Activated naive CD8-positive, alpha-beta T cell treated with anti-CD3 and anti-CD28 coated beads, Interleukin-2, amount 10 ng/mL, durations not matched to agents 7 days and 5 days (primary cell): Measurements from ENCODE around the gene R3HDM2. TPM values are rescaled to one million over a fixed set of nuclear protein-coding genes. Genes with fewer than 3 reads are reported as not detected.

Experiments
- ATAC-seq: fragments of 150-1000 bp; cut with Tn5 transposase; one replicate; pipeline ENCODE4 v1.10.0; 2021; ENCODE audit warnings: low read depth, moderate library complexity
- POLR2A ChIA-PET: fragments of 350-600 bp; sonication (Branson Sonifier 250); formaldehyde crosslinking; loops from one replicate; lab custom pipeline; 2021; ENCODE audit warnings: antibody characterized with exemption; lab: Charles Lee
- DNase-seq: peaks from one replicate; pipeline ENCODE4 v3.0.0; 2021
- H3K27ac Mint-ChIP-seq: one replicate; pipeline ENCODE4 v1.8.0; 2022; ENCODE audit warnings: mild to moderate bottlenecking, mixed read lengths
- H3K27me3 Mint-ChIP-seq: one replicate; pipeline ENCODE4 v1.8.0; 2022; ENCODE audit warnings: mild to moderate bottlenecking, moderate library complexity, mixed read lengths
- H3K36me3 Mint-ChIP-seq: one replicate; pipeline ENCODE4 v1.8.0; 2021; ENCODE audit warnings: mild to moderate bottlenecking, mixed read lengths
- H3K4me1 Mint-ChIP-seq: one replicate; pipeline ENCODE4 v1.8.0; 2021; ENCODE audit warnings: mixed read lengths
- H3K4me3 Mint-ChIP-seq: one replicate; pipeline ENCODE4 v1.8.0; 2022; ENCODE audit warnings: mild to moderate bottlenecking, moderate library complexity, mixed read lengths
- H3K9me3 Mint-ChIP-seq: one replicate; pipeline ENCODE4 v1.8.0; 2021; ENCODE audit warnings: mixed read lengths
- total RNA-seq, 2 experiments: library from RNA; stranded (reverse); gene quantifications; one replicate each; pipeline ENCODE4 v1.2.3, GENCODE V29; 2021

The R3HDM2 gene
- total RNA-seq, 2 experiments from 2014 or later = 91.5 to 97.1 TPM

DNA sequence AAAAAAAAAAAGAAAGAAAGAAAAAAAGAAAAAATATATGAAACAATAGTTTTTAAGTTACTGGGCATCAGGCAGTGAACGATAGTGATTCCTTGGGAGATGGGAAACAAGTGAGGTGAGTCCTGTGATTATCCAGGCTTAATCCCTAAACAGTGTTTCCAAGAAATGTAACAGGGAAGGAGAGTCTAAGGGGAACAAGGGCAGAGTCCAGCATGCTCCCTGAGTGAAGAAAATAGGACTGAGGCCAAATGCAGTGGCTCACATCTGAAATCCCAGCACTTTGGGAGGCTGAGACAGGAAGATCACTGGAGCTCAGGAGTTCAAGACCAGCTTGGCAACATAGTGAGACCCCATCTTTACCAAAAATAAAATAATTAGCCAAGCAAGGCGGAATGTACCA, 40.7 kb downstream of the R3HDM2 start:
- no peak overlapping the region for H3K4me3 Mint-ChIP-seq
- no peak overlapping the region for H3K27ac Mint-ChIP-seq
- H3K36me3 Mint-ChIP-seq = peaks cover 28% of the 10 kb centered on the region

DNA sequence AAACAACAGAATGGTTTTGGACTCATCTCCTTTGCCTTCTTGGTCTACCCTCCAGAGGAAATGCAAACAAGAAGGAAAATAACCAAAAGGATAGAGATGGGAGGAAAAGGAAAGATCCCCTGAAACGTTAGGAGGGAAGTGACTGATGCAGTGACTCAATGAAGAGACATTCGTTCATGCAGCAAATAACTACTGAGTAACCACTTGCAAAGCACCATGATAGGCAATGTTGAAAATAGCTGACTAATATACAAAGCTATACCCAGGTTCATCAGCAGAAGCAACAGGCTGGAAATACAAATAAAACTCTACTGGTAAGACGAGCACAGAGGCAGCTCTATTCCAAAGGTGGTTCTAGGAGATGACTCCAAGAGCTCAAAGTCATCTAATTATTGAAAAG, 41.8 kb downstream of the R3HDM2 start:
- DNase-seq (no peak), ATAC-seq (no peak)
- Mint-ChIP-seq H3K4me1 (no peaks in the 10 kb centered on the region), H3K27ac (no peak overlapping the region), H3K9me3 (no peaks in the 10 kb centered on the region), H3K27me3 (no peaks in the 10 kb centered on the region), H3K36me3 (peaks cover 23% of the 10 kb centered on the region), H3K4me3 (no peak overlapping the region)
- POLR2A ChIA-PET = no interaction called here

More for the DNA sequence above, 40.7 kb downstream of the R3HDM2 start:
- no peak for ATAC-seq
- POLR2A ChIA-PET = no interaction called here
- DNase-seq = no peak
- Mint-ChIP-seq H3K9me3 (no peaks in the 10 kb centered on the region), H3K27me3 (no peaks in the 10 kb centered on the region), H3K4me1 (no peaks in the 10 kb centered on the region)

DNA sequence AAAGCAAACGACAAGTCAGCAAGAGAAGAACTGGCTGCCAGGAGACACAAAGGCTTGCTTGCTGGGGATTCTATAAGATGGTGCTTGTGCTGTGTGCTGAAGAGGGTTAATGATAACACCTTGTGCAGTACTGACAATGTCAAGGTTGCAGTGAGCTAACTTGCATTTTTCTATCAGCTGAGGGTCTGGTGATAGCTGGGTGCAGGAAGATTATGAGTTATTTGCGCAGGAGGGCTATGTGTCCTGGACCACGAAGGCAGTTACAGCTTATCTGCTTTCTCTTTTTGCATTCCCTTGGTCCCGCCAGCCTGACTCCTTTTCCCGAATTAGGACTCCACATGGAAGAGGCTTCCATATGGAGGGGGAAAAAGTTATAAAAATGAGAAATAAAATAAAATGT, 42.4 kb downstream of the R3HDM2 start:
- no peak for ATAC-seq
- POLR2A ChIA-PET = no interaction called here
- H3K27ac Mint-ChIP-seq = no peak overlapping the region
- H3K9me3 Mint-ChIP-seq = no peaks in the 10 kb centered on the region
- H3K36me3 Mint-ChIP-seq = peaks cover 20% of the 10 kb centered on the region
- H3K4me1 Mint-ChIP-seq = no peaks in the 10 kb centered on the region
- DNase-seq = no peak
- H3K4me3 Mint-ChIP-seq = no peak overlapping the region
- H3K27me3 Mint-ChIP-seq = no peaks in the 10 kb centered on the region

DNA sequence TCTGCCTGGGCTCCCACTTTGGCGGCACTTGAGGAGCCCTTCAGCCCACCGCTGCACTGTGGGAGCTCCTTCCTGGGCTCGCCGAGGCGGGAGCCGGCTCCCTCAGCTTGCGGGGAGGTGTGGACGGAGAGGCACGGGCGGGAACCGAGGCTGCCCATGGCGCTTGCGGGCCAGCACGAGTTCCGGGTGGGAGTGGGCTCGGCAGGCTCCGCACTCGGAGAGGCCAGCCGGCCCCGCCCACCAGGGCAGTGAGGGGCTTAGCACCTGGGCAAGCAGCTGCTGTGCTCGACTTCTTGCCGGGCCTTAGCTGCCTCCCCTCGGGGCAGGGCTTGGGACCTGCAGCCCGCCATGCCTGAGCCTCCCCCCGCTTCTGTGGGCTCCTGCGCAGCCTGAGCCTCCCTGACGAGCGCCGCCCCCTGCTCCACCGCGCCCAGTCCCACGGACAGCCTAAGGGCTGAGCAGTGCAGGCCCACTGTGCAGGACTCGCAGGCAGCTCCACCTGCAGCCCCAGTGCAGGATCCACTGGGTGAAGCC, 44.6 kb downstream of the R3HDM2 start:
- no peaks in the 10 kb centered on the region for H3K4me1 Mint-ChIP-seq
- POLR2A ChIA-PET = no interaction called here

DNA sequence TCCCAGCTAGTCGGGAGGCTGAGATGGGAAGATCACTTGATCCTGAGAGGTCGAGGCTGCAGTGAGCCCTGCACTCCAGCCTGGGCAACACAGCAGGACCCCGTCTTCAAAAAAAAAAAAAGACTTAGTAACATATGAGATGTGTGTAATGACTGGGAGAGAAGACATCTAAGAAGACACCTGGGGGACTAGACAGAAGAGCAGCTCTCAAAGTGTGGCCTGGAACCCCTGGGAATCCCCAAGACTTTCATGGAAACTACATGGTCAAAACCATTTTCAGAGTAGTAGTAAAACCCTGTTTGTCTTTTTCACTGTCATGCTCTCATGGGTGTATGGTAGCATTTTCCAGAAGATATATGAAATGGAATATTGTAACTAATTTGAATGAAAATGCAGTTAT, 45.3 kb downstream of the R3HDM2 start:
- Mint-ChIP-seq H3K27ac (no peak overlapping the region), H3K4me1 (no peaks in the 10 kb centered on the region), H3K9me3 (no peaks in the 10 kb centered on the region), H3K27me3 (no peaks in the 10 kb centered on the region), H3K36me3 (peaks cover 16% of the 10 kb centered on the region), H3K4me3 (no peak overlapping the region)
- no peak for DNase-seq
- no peak for ATAC-seq
- POLR2A ChIA-PET = no interaction called here

More for the DNA sequence above, 44.6 kb downstream of the R3HDM2 start:
- ATAC-seq (no peak), DNase-seq (no peak)
- Mint-ChIP-seq H3K27me3 (no peaks in the 10 kb centered on the region), H3K9me3 (no peaks in the 10 kb centered on the region), H3K27ac (no peak overlapping the region), H3K36me3 (peaks cover 15% of the 10 kb centered on the region), H3K4me3 (no peak overlapping the region)

DNA sequence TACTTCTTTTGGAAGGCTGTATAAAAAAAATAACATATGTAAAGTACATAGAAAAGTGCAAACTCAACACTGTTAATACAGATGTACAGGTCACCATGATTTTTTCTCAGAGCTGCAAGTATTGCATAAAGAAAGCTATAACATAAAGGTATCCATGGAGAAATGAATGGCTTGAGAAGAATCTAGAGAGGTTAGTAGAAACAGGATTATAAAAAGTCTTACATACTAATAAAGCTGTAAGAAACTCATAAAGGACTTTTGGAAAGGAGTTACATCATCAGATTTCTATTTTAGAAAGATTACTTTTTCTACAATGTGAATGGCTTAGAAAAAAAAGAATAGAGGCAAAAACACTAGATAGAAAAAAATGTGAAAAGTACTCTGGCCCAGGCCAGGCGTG, 46.4 kb downstream of the R3HDM2 start:
- Mint-ChIP-seq H3K27me3 (no peaks in the 10 kb centered on the region), H3K27ac (no peak overlapping the region)

DNA sequence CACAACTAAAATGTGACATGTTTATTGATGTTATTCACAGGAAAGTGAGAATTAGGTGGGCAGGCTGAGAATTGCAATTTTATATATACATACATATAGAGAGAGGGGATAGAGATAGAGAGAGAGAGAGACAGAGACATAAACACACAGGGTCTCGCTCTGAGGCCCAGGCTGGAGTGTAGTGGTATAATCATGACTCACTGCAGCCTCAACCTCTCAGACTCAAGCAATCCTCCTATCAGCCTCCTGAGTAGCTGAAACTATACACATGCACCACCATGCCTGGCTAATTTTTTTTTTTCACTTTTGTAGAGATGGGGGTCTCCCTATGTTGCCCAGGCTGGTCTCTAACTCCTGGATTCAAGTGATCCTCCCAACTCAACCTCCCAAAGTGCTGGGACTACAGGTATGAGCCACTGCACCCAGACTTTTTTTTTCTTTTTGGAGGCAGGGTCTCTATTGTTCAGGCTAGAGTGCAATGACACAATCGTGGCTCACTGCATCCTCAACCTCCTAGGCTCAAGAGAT, 49.1 kb downstream of the R3HDM2 start:
- POLR2A ChIA-PET = no interaction called here
- Mint-ChIP-seq H3K4me3 (no peak overlapping the region), H3K27ac (no peak overlapping the region), H3K27me3 (no peaks in the 10 kb centered on the region), H3K36me3 (peaks cover 19% of the 10 kb centered on the region), H3K4me1 (peaks cover 2% of the 10 kb centered on the region), H3K9me3 (no peaks in the 10 kb centered on the region)
- ATAC-seq (no peak), DNase-seq (no peak)

More for the DNA sequence above, 46.4 kb downstream of the R3HDM2 start:
- H3K4me3 Mint-ChIP-seq = no peak overlapping the region
- ATAC-seq = no peak
- no peaks in the 10 kb centered on the region for H3K9me3 Mint-ChIP-seq
- POLR2A ChIA-PET = no interaction called here
- H3K36me3 Mint-ChIP-seq = peaks cover 18% of the 10 kb centered on the region
- no peaks in the 10 kb centered on the region for H3K4me1 Mint-ChIP-seq
- no peak for DNase-seq

DNA sequence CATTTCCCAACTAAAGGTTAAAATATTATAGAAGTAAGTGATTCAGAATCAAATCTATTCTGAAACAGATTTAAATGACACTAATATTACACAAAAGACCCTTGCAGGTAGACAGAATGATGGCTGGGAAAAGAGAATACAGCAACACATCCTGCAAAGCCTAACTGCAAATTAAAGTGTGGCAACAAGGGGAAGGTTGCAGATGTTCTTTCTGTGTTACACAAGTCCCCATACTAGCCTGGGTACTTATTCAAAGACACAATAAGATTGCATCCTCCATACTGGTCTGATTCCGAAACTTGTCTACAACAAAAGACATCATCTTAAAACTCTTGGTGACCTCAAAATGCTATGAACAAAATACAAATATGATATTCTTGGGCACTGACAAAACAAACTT, 50.5 kb downstream of the R3HDM2 start:
- Mint-ChIP-seq H3K4me1 (peaks cover 2% of the 10 kb centered on the region), H3K9me3 (no peaks in the 10 kb centered on the region), H3K27me3 (no peaks in the 10 kb centered on the region), H3K27ac (no peak overlapping the region), H3K36me3 (peaks cover 14% of the 10 kb centered on the region), H3K4me3 (no peak overlapping the region)
- POLR2A ChIA-PET = no interaction called here
- ATAC-seq (no peak), DNase-seq (no peak)

DNA sequence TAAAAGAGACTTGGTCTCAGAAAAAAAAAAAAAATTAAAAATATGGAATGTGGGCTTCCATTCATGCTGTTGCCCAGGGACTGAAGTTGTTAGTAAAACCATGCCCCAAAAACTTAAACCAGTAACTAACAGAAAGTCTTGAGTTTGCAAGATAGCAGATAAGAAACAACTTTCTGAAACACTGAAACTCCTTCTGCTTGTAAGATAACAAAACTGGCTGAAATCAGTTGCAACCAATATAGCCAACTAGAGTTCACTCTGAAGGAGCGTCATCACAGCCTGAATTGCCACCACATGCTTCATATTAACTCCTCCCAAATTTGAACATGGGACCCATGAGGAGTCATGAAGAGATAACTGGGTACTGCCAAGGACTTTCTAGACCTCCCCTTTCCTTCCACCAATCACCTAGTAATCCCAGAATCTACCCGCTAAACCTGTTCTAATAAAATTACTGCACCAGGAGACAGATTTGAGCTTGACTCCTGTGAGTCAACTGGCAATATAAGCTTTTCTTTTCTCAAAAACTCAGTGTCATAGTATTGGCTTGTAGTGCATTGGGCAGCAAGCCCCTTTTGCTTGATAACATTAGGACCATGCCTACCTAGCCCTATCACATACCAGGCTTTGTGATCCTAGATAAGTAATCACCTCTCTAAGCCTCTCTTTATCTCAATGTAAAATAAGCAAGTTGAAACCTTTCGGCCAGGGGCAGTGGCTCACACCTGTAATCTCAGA, 53.6 kb downstream of the R3HDM2 start:
- H3K4me1 Mint-ChIP-seq = peaks cover 2% of the 10 kb centered on the region
- no peak for DNase-seq
- POLR2A ChIA-PET = no interaction called here
- H3K9me3 Mint-ChIP-seq = no peaks in the 10 kb centered on the region
- ATAC-seq = no peak
- H3K4me3 Mint-ChIP-seq = no peak overlapping the region
- H3K27me3 Mint-ChIP-seq = no peaks in the 10 kb centered on the region
- H3K36me3 Mint-ChIP-seq = peaks cover 19% of the 10 kb centered on the region
- no peak overlapping the region for H3K27ac Mint-ChIP-seq

DNA sequence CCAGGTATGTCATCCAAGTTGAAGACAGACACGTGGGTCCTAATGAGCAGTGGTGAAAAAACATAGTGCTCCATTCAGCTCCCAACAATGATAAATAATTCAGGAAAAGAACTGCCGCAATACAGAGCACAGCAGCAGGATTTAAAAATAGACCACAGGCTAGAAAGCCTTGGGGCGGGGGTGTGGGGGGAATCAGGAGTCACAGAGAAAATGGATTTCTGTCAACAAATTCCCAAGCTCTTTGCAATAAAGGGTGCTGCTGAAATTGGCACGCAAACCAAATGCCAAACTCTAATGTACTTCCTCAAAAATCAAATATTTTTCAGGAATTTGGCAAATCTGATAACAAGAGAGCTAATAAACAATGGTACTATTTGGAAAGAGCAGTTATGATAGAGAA, 58.6 kb downstream of the R3HDM2 start:
- POLR2A ChIA-PET = no interaction called here
- Mint-ChIP-seq H3K4me1 (peaks cover 2% of the 10 kb centered on the region), H3K27me3 (no peaks in the 10 kb centered on the region), H3K9me3 (peaks cover 6% of the 10 kb centered on the region), H3K36me3 (peaks cover 36% of the 10 kb centered on the region), H3K4me3 (no peak overlapping the region), H3K27ac (no peak overlapping the region)
- no peak for DNase-seq
- no peak for ATAC-seq

DNA sequence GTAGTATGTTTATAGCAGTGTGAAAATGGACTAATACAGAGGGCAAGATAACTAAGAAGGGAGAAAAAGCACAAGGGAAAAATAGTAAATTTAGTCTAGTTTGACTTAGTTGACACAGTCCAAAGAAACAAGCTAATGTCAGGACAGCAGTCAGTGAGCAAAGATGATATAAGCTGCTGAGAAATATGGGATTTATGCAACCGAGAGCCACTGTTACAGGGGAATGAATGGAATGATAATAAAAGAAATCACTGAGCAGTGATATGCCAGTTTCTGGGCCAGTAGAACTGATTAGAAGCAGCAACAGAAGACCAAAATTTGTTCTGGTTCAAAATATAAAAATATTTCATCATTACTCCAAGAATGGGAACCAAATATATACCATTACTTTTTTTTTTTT, 60.1 kb downstream of the R3HDM2 start:
- POLR2A ChIA-PET = no interaction called here
- H3K4me1 Mint-ChIP-seq = peaks cover 2% of the 10 kb centered on the region
- peaks cover 47% of the 10 kb centered on the region for H3K36me3 Mint-ChIP-seq
- DNase-seq (no peak), ATAC-seq (no peak)
- H3K27me3 Mint-ChIP-seq = no peaks in the 10 kb centered on the region
- H3K4me3 Mint-ChIP-seq = no peak overlapping the region
- peaks cover 12% of the 10 kb centered on the region for H3K9me3 Mint-ChIP-seq
- no peak overlapping the region for H3K27ac Mint-ChIP-seq

DNA sequence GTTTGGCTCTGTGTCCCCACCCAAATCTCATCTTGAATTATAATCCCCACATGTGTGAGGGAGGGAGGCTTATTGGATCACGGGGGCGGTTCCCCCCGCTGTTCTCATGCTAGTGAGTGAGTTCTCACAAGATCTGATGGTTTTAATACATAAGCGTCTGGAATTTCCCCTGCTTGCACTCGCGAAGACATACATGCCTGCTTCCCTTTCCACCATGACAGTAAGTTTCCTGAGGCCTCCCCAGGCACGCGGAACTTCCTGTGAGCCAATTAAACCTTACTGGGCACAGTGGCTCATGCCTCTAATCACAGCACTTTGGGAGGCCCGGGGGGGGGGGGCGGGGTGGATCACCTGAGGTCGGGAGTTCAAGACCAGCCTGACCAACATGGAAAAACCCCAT, 60.8 kb downstream of the R3HDM2 start:
- ATAC-seq = no peak
- H3K4me3 Mint-ChIP-seq = no peak overlapping the region
- no peak for DNase-seq
- H3K27me3 Mint-ChIP-seq = no peaks in the 10 kb centered on the region
- H3K4me1 Mint-ChIP-seq = peaks cover 2% of the 10 kb centered on the region
- no peak overlapping the region for H3K27ac Mint-ChIP-seq
- H3K9me3 Mint-ChIP-seq = peaks cover 12% of the 10 kb centered on the region
- POLR2A ChIA-PET = no interaction called here
- H3K36me3 Mint-ChIP-seq = peaks cover 47% of the 10 kb centered on the region

DNA sequence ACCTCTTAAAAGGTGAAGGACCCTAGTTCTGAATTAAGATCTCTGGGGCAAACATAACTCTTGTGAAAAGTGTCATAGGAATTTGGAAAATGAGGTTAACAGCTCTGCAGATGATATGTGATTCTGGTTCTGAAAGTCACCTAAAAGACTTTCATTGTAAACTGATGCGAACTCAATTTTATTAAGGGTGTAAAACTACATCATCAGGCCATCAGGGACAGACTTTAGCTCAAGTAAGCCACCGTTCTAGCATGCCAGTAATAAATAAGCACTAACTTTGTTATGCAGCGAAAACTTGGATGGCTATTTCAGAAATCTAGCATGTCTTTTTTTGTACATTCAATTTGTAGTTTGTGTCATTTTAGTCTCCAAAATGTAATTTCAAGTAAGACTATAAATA, 61.6 kb downstream of the R3HDM2 start:
- H3K4me3 Mint-ChIP-seq = no peak overlapping the region
- no peak overlapping the region for H3K27ac Mint-ChIP-seq
- peaks cover 2% of the 10 kb centered on the region for H3K4me1 Mint-ChIP-seq
- no peak for ATAC-seq
- no peak for DNase-seq
- POLR2A ChIA-PET = no interaction called here
- no peaks in the 10 kb centered on the region for H3K27me3 Mint-ChIP-seq
- H3K36me3 Mint-ChIP-seq = peaks cover 47% of the 10 kb centered on the region
- peaks cover 12% of the 10 kb centered on the region for H3K9me3 Mint-ChIP-seq

DNA sequence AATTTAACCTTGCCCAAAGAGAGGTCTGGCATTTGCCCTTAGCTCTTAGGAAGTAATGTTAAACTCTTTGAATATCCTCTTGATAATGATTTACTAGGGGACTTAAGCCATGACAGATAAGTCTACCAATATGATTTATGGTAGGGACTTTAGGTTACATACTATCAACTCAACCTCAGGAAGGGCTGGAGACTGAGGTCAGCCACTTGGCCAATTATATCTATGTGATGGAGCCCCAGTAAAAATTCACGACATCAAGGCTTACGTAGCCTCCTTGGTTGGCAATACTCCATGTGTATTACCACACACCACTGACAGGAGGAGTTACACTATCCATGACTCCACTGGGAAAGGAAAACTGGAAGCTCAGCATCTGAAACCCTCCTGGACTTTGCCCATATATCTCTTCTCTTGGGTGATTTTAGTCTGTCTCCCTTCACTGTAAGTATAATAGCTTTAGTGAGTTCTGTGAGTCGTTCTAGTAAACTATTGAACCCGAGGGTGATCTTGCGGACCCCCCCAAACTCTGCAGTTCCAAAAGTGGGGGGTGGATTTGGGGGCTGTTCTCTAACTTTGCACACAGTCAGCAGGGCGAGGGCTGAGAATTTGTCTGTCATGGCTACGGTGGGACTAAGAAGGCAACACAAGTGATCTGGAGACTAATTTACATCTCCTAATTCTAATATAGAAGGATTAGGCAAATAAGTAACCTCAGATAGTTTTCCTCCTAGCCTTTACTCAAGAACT, 62.3 kb downstream of the R3HDM2 start:
- DNase-seq = no peak
- H3K4me1 Mint-ChIP-seq = peaks cover 2% of the 10 kb centered on the region
- peaks cover 12% of the 10 kb centered on the region for H3K9me3 Mint-ChIP-seq
- no peaks in the 10 kb centered on the region for H3K27me3 Mint-ChIP-seq
- H3K36me3 Mint-ChIP-seq = peaks cover 47% of the 10 kb centered on the region
- no peak overlapping the region for H3K4me3 Mint-ChIP-seq
- POLR2A ChIA-PET = no interaction called here
- no peak overlapping the region for H3K27ac Mint-ChIP-seq
- ATAC-seq = no peak
